Activated T-cell treated with anti-CD3 and anti-CD28 coated beads for 4 hours (primary cell): ENCODE results near the gene FOXN3.
"Not testable (repeated sequence)": the region's sequence is repeated elsewhere in the genome, so short reads cannot be mapped to it uniquely, and the experiment has no call there.

Source experiments
- DNase-seq: peaks from one replicate; pipeline ENCODE4 v3.0.0-alpha.2; 2020

Gene FOXN3

GRCh38 chr14:89112720-89113119 is 304.3 kb downstream of the FOXN3 start:
- DNase-seq = no peak

GRCh38 chr14:89111766-89112543 is 305.1 kb downstream of the FOXN3 start:
- DNase-seq = not testable (repeated sequence)

GRCh38 chr14:89111232-89111631 is 305.8 kb downstream of the FOXN3 start:
- DNase-seq = not testable (repeated sequence)

DNA sequence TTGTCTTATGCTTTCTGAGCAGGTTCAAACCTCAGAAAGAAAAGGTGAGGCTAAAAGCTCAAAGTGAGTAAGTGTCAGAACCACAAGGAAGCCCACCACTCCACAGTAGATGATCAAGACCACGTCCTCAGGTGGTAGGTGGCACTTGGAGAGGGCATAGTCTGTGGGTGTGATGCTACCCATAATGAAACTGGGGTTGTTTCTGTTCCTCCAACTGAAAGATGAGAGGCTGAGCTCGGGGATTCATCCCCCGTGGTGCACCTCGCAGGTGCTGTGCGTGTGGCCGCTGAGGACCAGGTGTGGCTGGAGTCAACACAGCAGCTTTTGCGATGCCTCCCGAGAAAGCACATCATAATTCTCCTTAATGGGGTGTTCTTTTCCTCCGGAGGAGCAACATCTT is 306.9 kb downstream of the FOXN3 start:
- no peak for DNase-seq

DNA sequence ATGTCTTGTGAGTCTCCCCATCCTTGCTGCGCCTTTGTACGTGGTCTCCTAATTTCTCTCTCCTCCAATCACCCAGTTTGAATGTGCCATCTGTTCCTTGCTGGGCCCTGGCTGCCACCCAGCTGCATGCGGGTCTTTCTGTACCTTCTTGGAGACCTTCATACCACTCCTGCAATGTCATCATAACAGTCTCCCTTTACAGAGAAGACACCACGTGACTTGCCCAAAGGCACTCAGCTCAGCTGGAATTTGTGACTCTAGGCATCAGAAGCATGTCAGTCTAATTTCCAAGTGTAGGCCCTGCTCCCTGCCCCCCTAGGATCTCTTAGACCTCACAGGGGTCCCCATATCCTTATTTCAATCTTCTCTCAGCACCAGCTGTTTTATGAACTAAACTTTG is 308.4 kb downstream of the FOXN3 start:
- no peak for DNase-seq

DNA sequence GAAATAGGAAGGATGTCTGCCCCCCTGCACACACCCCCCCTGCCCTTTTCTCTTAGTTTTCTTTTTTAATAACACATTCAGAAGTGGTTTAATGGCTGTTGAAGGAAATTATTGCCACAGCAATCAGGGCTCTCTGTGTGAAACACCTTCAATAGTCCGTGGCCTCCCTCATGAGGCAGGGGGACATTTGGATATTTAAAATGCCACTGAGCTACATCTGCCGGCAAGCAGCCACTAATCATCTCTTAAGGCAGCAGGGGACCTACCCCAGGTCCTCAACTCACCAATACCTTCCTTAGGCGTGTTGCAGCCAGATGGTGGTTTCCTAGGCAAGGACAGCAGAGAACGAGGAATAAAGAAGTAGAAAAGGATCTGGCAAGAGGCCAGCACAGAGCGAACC is 309.4 kb downstream of the FOXN3 start:
- no peak for DNase-seq
